Stimulated activated CD8-positive, alpha-beta memory T cell treated with anti-CD3 and anti-CD28 coated beads, Interleukin-4, amount 100 ng/mL, for 48 hours (primary cell): ENCODE results near the gene ITPR3.

Experiments
- DNase-seq: peaks from one replicate; pipeline ENCODE4 v3.0.0-alpha.2; 2020

ITPR3 gene

DNA sequence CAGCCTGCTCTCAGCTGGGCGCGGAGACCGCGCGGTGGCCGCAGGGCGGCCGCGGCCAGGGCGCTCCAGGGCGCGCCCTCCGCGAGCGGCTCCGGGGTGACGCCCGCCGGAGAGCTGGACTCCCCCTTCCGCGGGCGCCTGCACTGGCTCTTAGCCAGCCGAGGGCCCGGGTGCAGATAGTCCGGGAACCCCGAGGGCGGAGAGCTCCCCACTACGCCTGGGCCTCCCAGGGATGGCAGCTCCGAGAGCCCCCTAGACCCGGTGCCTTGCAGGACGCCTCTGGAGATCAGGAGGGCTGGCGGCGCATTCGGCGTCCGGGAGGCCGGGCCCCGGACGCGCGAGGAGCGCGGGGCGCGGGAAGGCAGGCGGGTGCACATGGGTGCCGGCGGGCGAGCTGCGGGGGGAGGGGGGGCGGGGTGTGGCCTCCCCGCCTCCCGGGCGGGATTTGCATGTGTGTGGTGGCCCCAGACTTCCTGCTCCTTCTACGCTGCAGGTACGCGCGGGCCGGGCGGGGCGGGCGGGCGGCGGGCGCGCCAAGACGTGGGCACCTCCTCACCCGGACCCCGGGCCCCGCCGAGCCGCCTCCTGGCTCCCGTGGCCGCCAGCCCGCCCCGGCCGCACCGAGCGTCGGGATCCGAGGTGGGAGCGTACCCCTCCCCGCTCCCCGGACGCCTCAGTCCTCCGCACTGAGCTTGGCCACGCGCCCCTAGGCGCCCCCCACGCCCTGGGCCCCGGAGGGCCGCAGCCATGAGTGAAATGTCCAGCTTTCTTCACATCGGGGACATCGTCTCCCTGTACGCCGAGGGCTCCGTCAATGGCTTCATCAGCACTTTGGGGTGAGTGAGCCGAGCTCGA is at the start of gene ITPR3:
ITPR3 (plus strand) TSS at position 467 of the 855 bp plus-strand sequence; CDS start at position 748, 281 bp downstream.
- DNase-seq = peak; percentile 76

DNA sequence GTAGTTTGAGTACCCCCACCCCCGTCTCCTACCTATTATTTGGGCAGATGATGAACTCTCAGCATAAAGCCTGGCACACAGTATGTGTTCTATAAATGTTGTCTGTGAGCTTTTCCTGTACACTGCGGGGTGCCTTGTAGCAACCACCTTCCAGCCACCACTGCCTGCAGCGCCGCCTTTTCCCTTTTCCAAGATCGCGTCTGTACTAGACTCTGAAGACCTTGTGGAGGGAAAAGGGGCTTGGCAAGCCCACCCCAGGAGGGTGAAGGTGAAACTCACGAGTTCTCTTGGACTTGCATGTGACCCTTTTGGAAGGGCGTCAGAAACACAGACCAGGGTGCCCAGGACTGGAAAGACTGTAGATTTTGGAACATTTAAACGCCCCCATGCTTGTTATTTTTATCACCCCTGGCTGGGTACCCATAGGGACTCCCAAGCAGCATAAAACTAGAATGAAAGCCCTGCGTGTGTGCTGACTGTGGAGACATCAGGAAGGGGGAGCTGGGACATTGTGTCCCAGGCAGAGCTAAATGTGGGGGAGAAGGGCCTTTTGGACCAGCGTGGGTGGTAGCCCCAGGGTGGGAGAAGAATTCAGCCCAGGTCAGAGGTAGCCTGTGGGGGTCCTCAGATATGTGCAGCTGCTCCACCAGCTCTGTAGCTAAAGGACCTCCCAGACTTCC is 49.3 kb upstream of the ITPR3 start:
- no peak for DNase-seq

DNA sequence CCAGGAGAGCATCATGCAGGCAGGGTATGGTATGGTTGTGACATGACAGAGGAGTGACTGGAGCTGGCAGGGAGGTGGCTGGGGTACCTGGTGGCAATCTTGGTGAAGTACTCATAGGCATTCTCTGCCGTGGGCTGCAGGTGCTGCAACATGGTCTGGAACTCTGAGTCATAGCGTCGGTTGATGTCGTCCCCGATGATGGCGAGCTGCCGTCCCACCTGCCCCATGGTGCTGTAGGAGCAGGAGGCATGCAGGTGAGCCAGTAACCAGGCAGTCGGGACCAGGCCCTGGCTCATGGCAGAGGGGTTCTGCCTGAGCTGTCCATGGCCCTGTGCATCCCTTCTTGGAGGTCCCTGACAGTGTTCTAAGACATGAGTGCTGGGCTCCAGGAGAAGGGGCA is 45.9 kb upstream of the ITPR3 start:
- no peak for DNase-seq

DNA sequence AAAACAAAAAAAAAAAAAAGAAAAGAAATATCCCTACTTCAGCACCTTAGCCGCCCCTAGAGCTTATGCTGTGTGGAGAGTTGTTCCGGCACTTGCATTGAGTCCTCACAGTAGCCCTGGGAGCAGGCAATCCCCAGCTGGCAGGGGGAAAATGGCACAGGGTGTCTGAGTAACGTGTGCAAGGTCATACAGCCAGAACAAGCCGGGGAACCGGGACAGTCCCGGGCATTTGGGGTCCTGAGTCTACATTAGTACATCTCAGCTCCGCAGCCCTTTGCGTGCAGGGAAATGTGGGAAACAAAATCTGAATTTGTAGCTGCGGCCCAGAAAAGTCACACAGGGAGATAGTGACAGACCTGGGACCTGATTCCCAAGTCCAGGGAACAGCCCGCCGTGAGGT is 44.5 kb upstream of the ITPR3 start:
- DNase-seq = no peak

DNA sequence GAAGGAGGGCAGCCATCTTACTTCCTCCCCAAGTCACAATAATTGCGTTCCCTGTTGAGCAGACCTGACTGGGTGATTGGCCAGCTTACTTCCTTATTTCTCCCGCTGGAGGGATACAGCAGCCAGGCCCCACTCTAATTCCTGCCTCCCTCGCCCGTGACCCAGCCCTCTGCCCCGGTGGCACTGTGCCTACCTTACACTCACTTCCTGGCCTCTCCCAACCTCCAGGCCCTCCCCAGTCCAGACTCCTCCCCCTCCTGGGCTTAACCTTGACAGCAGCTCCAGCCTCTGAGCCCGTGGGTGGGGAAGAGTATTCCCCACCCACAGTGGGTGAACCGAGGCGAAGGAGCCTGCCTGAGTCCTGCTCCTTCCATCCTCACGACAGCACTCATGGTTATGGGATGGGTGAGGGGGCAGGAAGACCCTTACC is 44.0 kb upstream of the ITPR3 start:
- no peak for DNase-seq

DNA sequence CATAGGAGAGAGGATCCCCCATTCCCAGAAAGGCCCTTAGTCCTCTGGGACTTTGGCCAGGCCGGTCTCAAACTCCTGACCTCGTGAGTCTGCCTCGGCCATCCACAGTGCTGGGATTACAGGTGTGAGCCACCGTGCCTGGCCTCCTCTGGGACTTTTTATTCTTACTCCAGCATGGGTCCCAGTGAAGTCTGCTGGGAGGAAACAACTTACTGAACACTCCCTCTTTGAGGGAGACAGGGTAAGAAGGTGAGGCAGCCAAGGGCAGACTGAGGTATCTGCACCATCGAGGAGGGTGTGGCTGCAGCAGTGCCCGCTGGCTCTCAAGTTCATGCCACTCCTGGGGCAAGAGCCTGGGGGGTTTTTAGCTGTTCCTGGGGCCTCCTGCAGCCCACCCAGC is 43.4 kb upstream of the ITPR3 start:
- no peak for DNase-seq

DNA sequence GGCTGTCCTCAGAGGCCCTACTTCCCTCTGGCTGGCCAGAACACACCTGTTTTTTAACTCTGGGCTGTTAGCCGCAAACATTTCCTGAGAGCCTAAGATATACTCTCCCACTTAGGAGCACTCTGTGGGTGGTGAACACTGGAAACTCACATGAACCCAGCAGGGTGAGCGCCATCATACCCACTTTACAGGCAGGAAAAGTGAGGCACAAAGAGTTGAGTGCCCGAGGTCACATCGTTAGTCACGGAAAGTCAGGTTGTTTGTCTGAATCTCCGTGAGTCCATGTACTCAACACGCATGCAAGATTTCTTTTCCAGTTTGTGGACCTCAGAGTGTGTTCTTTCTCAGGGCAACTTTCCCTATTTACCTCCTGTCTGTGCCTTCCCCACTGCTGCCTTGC is 43.0 kb upstream of the ITPR3 start:
- no peak for DNase-seq

DNA sequence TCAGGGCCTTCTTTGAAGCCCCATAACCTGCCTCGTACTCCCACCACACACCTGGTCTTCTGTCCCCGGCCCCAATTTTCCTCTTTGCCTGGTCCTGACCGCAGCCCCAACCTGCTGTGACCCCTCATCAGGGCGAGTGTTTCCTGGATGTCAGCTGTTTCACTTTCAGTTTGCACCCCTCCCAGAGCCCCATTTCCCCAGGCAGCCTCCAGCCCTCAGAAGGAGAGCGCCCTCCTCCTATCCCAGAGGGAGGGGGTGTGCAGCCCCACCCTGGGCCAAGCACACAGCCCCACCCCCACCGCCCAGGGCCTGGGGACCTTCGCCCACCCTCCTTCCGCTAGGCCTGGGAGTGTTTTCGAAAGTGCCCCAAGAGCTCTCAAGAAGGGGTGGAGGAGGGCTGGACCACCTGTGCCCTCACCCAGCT is 42.5 kb upstream of the ITPR3 start:
- DNase-seq = peak; percentile 61

DNA sequence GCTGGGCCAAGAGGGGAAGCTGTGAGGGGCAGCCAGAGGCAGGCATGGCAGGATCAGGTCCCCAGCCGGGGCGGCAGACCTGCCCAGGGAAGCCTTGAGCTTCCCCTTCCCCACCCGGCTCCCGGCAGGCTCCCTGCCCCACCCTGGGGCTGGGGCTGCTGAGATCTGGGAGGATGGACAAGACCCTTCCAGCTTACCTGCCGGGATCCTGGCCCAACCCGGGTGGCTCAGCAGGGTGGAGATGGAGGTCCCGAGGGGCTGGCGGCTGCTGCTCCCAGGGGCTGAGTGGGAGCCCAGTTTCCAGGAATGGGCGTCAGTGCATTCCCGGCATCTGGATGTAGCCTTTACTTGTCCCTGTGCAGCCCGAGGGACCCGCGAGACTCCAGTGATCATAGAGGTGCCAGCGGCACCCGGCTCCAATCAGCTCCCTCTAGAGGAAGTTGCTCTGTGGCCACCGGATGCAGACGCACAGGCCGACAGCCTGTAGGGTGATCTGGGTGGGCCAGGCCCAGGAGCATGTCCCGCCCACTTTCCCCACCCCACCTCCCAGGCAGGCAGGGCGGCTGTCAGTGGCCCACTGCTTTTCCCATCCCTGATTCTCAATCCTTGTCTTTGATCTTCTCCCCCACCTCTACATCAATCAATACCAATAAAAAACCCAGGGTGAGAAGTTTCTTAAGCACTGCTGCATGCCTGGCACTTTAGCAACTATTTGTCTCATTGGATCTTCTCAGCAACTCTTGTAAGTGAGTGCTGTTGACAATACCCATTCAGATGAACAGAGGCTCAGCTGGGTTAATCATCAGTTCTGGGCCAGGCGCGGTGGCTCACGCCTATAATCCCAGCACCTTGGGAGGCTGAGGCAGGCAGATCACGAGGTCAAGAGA is 41.1 kb upstream of the ITPR3 start, which contains the start of gene BAK1:
BAK1 (minus strand) TSS at position 449 of the 887 bp plus-strand sequence. CDS start 2,672 bp downstream, outside the sequence.
- DNase-seq = peak; percentile 88

DNA sequence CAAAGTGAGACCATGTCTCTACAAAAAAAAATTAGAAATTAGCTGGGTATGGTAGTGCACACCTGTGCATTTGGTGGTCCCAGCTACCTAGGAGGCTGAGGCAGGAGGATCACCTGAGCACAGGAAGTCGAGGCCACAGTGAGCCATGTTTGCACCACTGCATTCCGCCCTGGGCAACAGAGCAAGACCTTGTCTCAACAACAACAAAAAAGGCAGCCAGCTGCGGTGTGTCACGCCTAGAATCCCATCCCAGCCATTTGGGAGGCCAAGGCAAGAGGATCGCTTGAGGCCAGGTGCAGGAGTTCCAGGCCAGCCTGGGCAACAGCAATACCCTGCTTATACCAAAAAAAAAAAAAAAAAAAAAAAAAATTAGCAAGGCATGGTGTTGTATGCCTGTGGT is 39.9 kb upstream of the ITPR3 start:
- no peak for DNase-seq

DNA sequence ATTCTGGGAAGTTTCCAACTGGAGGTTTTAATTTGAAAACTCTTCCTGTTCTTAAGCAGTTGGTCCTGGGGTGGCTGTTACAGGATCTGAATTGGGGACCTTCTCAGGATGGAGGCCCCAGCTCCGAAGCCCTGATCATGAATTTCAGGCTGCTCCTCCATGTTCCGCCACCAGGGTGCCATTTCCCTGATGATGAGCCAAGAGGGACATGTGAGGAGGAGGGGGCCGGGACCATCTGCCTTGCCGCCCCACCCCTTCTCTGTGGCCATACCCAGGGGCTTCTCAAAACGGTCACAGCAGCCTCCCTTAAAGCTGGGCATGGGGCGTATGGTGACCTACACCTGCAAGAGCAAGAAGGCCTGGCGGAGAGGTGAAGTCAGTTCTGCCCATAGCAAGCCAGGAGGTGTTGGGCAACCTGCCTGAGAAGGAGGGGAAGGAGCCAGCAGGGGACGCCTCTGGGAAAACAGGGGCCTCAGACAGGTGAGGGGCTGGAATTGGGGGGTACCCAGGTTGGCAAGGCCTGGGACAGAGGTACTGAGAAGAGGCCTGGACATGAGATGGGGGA is 37.4 kb upstream of the ITPR3 start:
- no peak for DNase-seq

DNA sequence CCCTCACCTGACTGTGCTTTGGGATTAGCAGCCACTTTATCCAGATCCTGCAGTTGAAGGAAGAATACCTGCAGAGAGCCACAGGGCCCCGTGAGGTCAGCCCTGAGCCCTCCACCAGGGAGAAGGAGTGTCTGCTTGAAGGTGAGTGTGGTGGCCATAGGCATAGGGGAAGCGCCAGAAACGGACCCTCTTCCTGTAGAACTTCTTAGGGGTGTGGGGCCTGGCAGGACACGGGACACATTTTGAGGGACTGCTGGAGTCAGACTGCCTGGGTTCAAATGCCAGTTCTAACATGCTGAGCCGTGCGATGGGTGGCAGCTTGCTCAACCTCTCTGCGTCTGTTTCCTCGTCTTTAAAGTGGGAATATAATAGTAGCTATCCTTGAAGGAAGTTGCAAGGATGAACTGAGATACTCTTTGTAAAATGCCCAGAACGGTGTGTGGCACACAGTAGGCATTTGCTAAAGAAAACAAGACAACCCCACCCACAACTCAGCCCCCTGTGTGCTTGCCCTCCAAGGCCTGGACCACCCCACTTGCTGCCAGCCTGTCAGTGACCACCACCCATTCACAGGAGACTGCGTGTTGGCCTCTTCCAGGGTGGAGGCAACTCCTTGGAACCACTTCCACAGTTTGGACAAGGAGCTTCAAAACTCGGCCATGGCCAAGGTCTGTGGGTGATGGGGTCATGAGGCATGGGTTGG is 36.3 kb upstream of the ITPR3 start:
- no peak for DNase-seq

DNA sequence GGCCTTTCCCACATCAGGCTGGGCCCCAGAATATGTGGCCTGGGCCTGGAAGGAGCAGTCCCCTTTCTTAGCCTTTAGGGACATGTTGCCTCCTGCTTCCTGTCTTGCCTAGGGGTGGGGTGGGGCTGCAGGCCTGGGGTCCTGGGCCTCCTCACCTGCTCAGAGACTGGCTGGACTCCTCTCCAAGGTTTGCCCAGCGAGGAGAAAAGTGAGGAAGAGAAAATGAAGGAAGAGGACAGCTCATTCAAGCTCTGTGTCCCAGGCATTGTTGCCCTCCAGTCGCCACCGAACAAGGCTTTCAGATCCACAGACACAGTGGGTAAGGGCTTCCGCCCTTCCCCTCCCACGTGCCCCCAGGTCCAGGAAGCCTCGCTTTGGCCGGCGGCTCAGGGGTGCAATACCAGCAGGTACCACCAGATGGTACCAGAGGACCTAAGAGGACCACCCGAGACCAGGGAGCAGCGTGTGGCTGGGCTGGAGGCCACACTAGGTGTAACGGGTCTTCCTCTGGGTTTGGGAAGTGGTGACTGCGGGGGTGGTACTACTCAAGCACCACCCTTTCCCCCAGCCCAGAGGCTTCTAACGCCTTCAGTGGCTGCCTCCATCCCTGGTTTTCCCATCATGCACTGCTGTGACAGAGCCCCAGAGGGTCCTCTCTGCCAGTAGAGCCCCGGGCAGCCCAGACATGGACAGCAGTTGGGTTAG is 35.6 kb upstream of the ITPR3 start:
- DNase-seq = peak; percentile 99

DNA sequence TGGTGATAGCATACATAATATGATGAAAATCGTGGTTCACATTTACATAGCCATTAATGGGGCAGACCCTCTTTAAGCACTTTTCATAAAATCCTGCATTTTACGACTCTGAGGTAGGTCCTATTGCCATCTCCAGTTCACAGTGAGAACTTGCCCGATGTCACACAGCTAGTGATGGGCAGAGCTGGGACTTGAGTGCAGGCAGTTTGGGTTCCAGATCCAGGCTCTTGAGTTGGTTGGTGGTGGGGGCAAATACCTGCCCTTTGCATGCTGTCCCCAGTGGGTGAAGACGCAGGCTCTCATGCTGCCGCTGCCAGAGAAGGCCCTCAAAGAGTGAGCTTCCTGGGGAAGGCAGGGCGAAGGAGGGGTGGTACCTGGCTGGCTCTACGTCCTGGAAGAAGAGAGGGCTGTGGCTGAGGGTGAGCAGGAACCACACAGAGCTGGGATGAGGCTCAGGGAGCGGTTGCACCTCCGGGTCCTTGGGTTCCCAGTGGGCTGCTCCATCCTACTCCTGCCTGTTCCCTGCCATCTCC is 34.9 kb upstream of the ITPR3 start:
- DNase-seq = no peak

DNA sequence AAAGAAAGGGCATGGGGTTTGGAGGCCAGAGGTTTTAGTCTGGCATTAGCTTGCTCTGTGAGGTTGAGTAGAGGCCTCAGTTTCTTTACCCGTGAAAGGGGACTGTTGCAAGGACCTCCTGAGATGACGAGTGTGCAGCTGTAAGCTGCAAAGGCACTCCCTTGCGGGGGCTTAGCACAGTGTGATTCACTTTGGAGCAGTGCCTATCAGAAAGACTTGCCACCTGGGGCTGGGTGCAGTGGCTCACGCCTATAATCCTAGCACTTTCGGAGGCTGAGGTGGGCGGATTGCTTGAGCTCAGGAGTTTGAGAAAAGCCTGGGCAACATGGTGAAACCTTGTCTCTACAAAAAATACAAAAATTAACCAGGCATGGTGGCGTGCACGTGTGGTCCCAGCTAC is 33.6 kb upstream of the ITPR3 start:
- DNase-seq = no peak

DNA sequence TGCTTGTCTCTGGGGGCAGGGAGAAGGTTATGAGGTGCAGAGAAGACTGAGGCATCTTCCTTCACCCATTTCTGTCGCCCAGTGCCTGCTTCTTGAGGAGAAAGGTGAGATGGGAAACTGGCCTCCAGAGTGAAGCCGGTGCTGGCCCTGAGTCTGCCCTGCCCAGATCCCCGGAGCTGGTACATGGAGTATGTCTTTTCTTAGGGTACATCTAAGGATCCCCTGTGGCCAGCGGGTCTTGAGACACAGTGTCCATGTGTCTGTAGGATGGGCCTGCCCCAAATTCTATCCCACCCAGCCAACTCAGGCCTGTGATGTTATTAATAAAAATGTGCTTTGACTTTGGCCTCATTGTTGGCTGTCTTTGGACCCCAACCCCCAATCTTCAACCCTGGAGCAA is 32.2 kb upstream of the ITPR3 start:
- DNase-seq = no peak

DNA sequence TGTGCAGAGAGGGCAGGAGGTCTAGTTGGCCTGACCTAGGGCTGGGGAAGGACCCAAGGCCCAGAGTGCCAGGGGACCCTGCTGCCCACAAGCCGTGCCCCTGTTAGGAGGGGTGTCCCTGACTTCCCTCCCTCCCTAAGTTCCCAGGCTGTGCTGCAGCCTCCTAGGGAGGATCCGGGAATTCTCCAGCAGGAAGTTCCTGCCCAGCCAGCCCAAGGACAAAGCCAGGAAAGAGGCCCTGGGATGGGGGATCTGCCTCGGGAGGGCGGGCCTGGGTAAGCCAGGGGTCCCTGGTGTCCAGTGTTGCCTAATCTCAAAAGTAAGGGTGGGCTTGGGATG is 31.8 kb upstream of the ITPR3 start:
- no peak for DNase-seq

DNA sequence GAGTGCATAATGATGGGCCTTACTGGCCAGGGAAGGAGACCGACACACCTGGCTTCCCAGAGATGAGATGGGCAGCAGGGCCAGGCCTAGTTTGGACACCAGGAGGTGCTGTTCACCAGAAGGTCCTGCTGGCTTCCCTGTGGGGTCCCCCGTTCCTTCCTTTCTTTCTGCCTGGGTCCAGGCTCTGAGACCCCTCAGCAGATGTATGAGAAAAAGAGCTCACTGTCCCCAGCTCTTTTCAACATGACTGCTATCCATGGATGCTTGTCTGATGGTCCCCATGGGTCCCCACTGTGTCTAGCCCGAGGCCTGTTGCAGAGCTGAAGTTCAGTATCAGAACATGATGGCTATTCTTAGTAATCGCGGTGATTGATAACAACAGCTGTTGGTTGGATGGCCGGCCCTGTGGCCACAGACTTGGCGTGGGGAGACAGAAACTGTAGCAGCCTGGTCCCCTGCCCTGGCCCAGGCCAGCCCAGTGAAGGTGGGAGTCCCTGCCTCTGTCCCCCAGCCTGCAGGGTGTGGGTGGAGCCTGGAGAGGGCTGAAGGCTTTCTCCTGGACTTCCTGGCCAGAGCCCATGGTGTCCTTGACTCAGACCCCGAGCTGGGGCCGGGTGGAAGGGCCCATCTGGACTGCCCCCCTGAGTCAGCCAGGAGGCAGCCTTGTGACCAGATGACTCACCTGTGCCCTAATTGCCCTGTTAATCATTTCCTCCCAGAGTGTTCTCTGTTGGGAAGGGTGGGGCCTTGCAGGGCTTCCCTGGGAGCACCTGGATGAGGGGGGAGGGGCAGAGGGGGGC is 31.2 kb upstream of the ITPR3 start:
- peak; percentile 76 for DNase-seq

DNA sequence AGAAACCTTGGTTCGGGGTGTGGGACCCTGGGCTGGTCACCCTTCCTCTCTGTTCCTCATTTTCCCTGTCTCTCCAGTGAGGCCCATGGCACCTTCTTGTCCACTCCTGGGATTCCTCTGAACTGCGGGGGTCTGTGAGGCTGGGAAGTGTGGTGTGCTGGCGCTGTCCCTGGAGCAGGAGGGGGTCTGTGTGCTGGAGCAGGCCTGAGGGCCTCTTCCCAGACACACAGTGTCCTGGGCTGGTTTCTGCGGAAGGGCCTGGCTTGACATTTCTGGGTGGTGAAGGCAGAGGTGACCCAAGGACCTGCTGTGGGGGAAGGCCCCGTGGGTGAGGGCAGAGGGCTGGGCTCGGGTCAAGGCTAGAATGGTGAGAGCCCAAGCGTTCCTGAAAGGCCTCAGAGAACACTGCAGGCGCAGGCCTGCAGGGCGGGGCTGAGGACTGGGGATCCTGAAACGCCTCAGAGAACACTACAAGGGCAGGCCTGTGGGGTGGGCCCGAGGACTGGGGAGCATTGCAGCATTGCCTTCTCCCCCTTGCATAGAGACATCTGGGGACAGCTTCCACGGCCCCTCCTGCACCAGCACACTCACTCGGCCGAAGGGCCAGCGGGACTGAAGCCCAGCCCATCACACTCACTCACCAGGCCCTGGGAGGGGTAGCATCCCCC is 30.5 kb upstream of the ITPR3 start:
- DNase-seq = no peak
